ENCODE measurements around the gene SETBP1.

The SETBP1 gene

GRCh38 chr18:44882163-44882868 is 201.6 kb downstream of the SETBP1 start:
- H3K27me3 ChIP-seq (ENCODE audit: insufficient read depth, insufficient read length) = no peaks in the 10 kb centered on the region
- H3K4me1 ChIP-seq (ENCODE audit: insufficient read depth, insufficient read length) = no peaks in the 10 kb centered on the region
- DNase-seq (ENCODE audit: low read depth, low spot score) = no peak
- peaks cover 6% of the 10 kb centered on the region; the same call in 1 of the 2 replicates for H3K9me3 ChIP-seq (ENCODE audit: insufficient read depth, low read length)
- no peak overlapping the region for H3K4me3 ChIP-seq (ENCODE audit: insufficient read length, low read depth)
- TF ChIP-seq SUZ12 (IDR thresholded peaks at IDR 0.05; ENCODE audit: extremely low read depth, insufficient read depth, insufficient read length) (no peak), ZNF274 (IDR thresholded peaks at IDR 0.05; ENCODE audit: low read depth, low read length) (no peak), YY1 (IDR thresholded peaks at IDR 0.05; ENCODE audit: insufficient read depth, insufficient read length) (no peak)
- H3K36me3 ChIP-seq (ENCODE audit: insufficient read depth, insufficient read length, low read length) = no peaks in the 10 kb centered on the region
- H3K9ac ChIP-seq (ENCODE audit: insufficient read length, low read depth) = no peak overlapping the region

DNA sequence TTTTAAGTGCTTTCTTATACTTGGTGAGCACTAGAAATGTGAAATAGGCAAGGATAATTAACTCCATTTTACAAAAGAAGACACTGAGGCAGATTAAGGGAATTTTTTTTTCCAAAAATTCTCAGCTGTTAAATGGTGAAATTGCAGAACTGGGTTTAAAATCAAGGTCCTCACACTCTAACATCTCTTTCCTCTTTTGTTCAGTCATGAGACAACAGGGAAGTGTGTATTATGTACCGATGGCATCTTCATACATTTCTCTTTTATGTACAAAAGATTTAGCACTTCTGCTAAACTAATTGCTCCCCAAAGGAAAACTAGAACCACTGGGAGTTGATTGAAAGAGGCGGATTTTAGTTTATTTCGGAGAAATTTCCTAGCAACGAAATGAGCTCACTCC is 203.0 kb downstream of the SETBP1 start:
- H3K9me3 ChIP-seq (ENCODE audit: insufficient read depth, low read length) = peaks cover 6% of the 10 kb centered on the region; the same call in 1 of the 2 replicates
- DNase-seq (ENCODE audit: low read depth, low spot score) = no peak
- no peaks in the 10 kb centered on the region for H3K36me3 ChIP-seq (ENCODE audit: insufficient read depth, insufficient read length, low read length)
- no peaks in the 10 kb centered on the region for H3K4me1 ChIP-seq (ENCODE audit: insufficient read depth, insufficient read length)
- H3K4me3 ChIP-seq (ENCODE audit: insufficient read length, low read depth) = no peak overlapping the region
- no peaks in the 10 kb centered on the region for H3K27me3 ChIP-seq (ENCODE audit: insufficient read depth, insufficient read length)
- TF ChIP-seq YY1 (IDR thresholded peaks at IDR 0.05; ENCODE audit: insufficient read depth, insufficient read length) (no peak), SUZ12 (IDR thresholded peaks at IDR 0.05; ENCODE audit: extremely low read depth, insufficient read depth, insufficient read length) (no peak), ZNF274 (IDR thresholded peaks at IDR 0.05; ENCODE audit: low read depth, low read length) (no peak)
- no peak overlapping the region for H3K9ac ChIP-seq (ENCODE audit: insufficient read length, low read depth)

GRCh38 chr18:44884431-44884830 is 203.7 kb downstream of the SETBP1 start:
- no peak for TF ChIP-seq SUZ12 (IDR thresholded peaks at IDR 0.05; ENCODE audit: extremely low read depth, insufficient read depth, insufficient read length)
- no peak for TF ChIP-seq ZNF274 (IDR thresholded peaks at IDR 0.05; ENCODE audit: low read depth, low read length)
- TF ChIP-seq YY1 (IDR thresholded peaks at IDR 0.05; ENCODE audit: insufficient read depth, insufficient read length) = no peak
- DNase-seq (ENCODE audit: low read depth, low spot score) = no peak
- H3K36me3 ChIP-seq (ENCODE audit: insufficient read depth, insufficient read length, low read length) = no peaks in the 10 kb centered on the region
- H3K27me3 ChIP-seq (ENCODE audit: insufficient read depth, insufficient read length) = no peaks in the 10 kb centered on the region
- peaks cover 6% of the 10 kb centered on the region; the same call in 1 of the 2 replicates for H3K9me3 ChIP-seq (ENCODE audit: insufficient read depth, low read length)
- no peaks in the 10 kb centered on the region for H3K4me1 ChIP-seq (ENCODE audit: insufficient read depth, insufficient read length)
- H3K9ac ChIP-seq (ENCODE audit: insufficient read length, low read depth) = no peak overlapping the region
- no peak overlapping the region for H3K4me3 ChIP-seq (ENCODE audit: insufficient read length, low read depth)

DNA sequence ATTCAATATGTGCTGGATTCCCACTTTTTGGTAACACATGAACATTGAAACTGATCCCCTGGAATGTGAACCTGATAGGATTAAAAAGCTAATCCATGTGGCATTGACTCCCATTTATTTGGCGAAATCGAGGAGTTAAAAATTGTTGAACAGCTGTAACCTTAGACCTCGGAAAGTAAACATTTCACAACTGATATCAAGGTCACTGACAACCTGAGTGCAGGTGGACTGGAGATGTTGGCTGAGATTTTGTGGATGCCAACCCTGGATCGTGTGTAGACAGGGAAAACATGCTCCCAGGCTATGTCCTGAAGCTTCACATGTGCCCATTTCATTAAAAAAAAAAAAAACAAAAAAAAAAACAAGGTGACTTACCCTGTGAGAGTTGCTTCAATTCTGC is 204.8 kb downstream of the SETBP1 start:
- no peak for DNase-seq (ENCODE audit: low read depth, low spot score)
- no peak for TF ChIP-seq ZNF274 (IDR thresholded peaks at IDR 0.05; ENCODE audit: low read depth, low read length)
- no peak for TF ChIP-seq SUZ12 (IDR thresholded peaks at IDR 0.05; ENCODE audit: extremely low read depth, insufficient read depth, insufficient read length)
- no peak for TF ChIP-seq YY1 (IDR thresholded peaks at IDR 0.05; ENCODE audit: insufficient read depth, insufficient read length)
- H3K27me3 ChIP-seq (ENCODE audit: insufficient read depth, insufficient read length) = no peaks in the 10 kb centered on the region

GRCh38 chr18:44887227-44887631 is 206.5 kb downstream of the SETBP1 start:
- H3K4me1 ChIP-seq (ENCODE audit: insufficient read depth, insufficient read length) = no peaks in the 10 kb centered on the region
- H3K36me3 ChIP-seq (ENCODE audit: insufficient read depth, insufficient read length, low read length) = no peaks in the 10 kb centered on the region
- no peak overlapping the region for H3K4me3 ChIP-seq (ENCODE audit: insufficient read length, low read depth)
- DNase-seq (ENCODE audit: low read depth, low spot score) = no peak
- no peaks in the 10 kb centered on the region for H3K27me3 ChIP-seq (ENCODE audit: insufficient read depth, insufficient read length)
- H3K9me3 ChIP-seq (ENCODE audit: insufficient read depth, low read length) = peaks cover 17% of the 10 kb centered on the region
- no peak for TF ChIP-seq YY1 (IDR thresholded peaks at IDR 0.05; ENCODE audit: insufficient read depth, insufficient read length)
- no peak for TF ChIP-seq ZNF274 (IDR thresholded peaks at IDR 0.05; ENCODE audit: low read depth, low read length)
- no peak for TF ChIP-seq SUZ12 (IDR thresholded peaks at IDR 0.05; ENCODE audit: extremely low read depth, insufficient read depth, insufficient read length)
- no peak overlapping the region for H3K9ac ChIP-seq (ENCODE audit: insufficient read length, low read depth)

More for the DNA sequence above, 204.8 kb downstream of the SETBP1 start:
- Histone ChIP-seq H3K4me1 (ENCODE audit: insufficient read depth, insufficient read length) (no peaks in the 10 kb centered on the region), H3K9me3 (ENCODE audit: insufficient read depth, low read length) (peaks cover 5% of the 10 kb centered on the region; the same call in 1 of the 2 replicates), H3K4me3 (ENCODE audit: insufficient read length, low read depth) (no peak overlapping the region), H3K9ac (ENCODE audit: insufficient read length, low read depth) (no peak overlapping the region), H3K36me3 (ENCODE audit: insufficient read depth, insufficient read length, low read length) (no peaks in the 10 kb centered on the region)

GRCh38 chr18:44889111-44889510 is 208.4 kb downstream of the SETBP1 start:
- Histone ChIP-seq H3K4me1 (ENCODE audit: insufficient read depth, insufficient read length) (no peaks in the 10 kb centered on the region), H3K9ac (ENCODE audit: insufficient read length, low read depth) (no peak overlapping the region), H3K36me3 (ENCODE audit: insufficient read depth, insufficient read length, low read length) (no peaks in the 10 kb centered on the region), H3K27me3 (ENCODE audit: insufficient read depth, insufficient read length) (no peaks in the 10 kb centered on the region), H3K4me3 (ENCODE audit: insufficient read length, low read depth) (no peak overlapping the region), H3K9me3 (ENCODE audit: insufficient read depth, low read length) (peaks cover 17% of the 10 kb centered on the region)
- no peak for DNase-seq (ENCODE audit: low read depth, low spot score)
- TF ChIP-seq ZNF274 (IDR thresholded peaks at IDR 0.05; ENCODE audit: low read depth, low read length) = no peak
- no peak for TF ChIP-seq SUZ12 (IDR thresholded peaks at IDR 0.05; ENCODE audit: extremely low read depth, insufficient read depth, insufficient read length)
- no peak for TF ChIP-seq YY1 (IDR thresholded peaks at IDR 0.05; ENCODE audit: insufficient read depth, insufficient read length)

- no peaks in the 10 kb centered on the region for H3K36me3 ChIP-seq (ENCODE audit: insufficient read depth, insufficient read length, low read length)
- H3K4me1 ChIP-seq (ENCODE audit: insufficient read depth, insufficient read length) = peaks cover 3% of the 10 kb centered on the region
- peaks cover 17% of the 10 kb centered on the region for H3K9me3 ChIP-seq (ENCODE audit: insufficient read depth, low read length)
- H3K27me3 ChIP-seq (ENCODE audit: insufficient read depth, insufficient read length) = no peaks in the 10 kb centered on the region
- DNase-seq (ENCODE audit: low read depth, low spot score) = no peak
- TF ChIP-seq ZNF274 (IDR thresholded peaks at IDR 0.05; ENCODE audit: low read depth, low read length) (no peak), SUZ12 (IDR thresholded peaks at IDR 0.05; ENCODE audit: extremely low read depth, insufficient read depth, insufficient read length) (no peak), YY1 (IDR thresholded peaks at IDR 0.05; ENCODE audit: insufficient read depth, insufficient read length) (no peak)
- no peak overlapping the region for H3K9ac ChIP-seq (ENCODE audit: insufficient read length, low read depth)
- no peak overlapping the region for H3K4me3 ChIP-seq (ENCODE audit: insufficient read length, low read depth)
Measured at GRCh38 chr18:44893045-44893706, 212.5 kb downstream of the SETBP1 start.
